K562 (cell line): ENCODE results near the gene UBE2O. TPM values are rescaled to one million over a fixed set of nuclear protein-coding genes. Genes with fewer than 3 reads are reported as not detected.

Source experiments
- BMI1 ChIP-seq: fragments of 150-350 bp; IDR thresholded peaks from 2 replicates; pipeline ENCODE4 v1.6.1; 2014; ENCODE audit warnings: low read length
- CAMTA2 ChIP-seq: fragments of 250-450 bp; sonication (Bioruptor Pico); conservative IDR thresholded peaks from 2 replicates; pipeline ENCODE4 v1.5.1; 2022
- COPS2 ChIP-seq: fragments of 450-650 bp; conservative IDR thresholded peaks from 2 replicates; pipeline ENCODE4 v1.6.1; 2016; ENCODE audit warnings: mild to moderate bottlenecking, moderate library complexity
- EWSR1 ChIP-seq: fragments of 450-650 bp; IDR thresholded peaks from 2 replicates; pipeline ENCODE4 v1.6.1; 2018; ENCODE audit warnings: borderline replicate concordance, mild to moderate bottlenecking, low read depth, moderate library complexity; ENCODE audit not compliant: partially characterized antibody
- FOXJ2 ChIP-seq: fragments of 200-800 bp; sonication (Bioruptor generic); IDR thresholded peaks from 2 replicates; pipeline ENCODE4 v1.6.1; 2016; ENCODE audit warnings: missing genetic modification characterization, missing compliant biosample characterization
- HBP1 ChIP-seq: fragments of 450-650 bp; formaldehyde crosslinking; IDR thresholded peaks from 2 replicates; pipeline ENCODE4 v1.4.0; 2022; ENCODE audit warnings: missing genetic modification characterization
- KDM1A ChIP-seq, 2 experiments: fragments of 450-650 bp; IDR thresholded peaks; 2 replicates each; pipeline ENCODE4 v1.6.1; 2016; ENCODE audit warnings: mild to moderate bottlenecking in 2 of 2
- MAFF ChIP-seq: IDR thresholded peaks from 2 replicates; pipeline ENCODE4 v1.6.1; 2012; ENCODE audit warnings: low read length, improper control_type of control experiment
- MAZ ChIP-seq, 2 experiments: fragments of 450-650 bp in 1 of 2; sonication (generic) in 1 of 2; formaldehyde crosslinking; IDR thresholded peaks in 1 of 2; conservative IDR thresholded peaks in 1 of 2; 2 replicates each; pipeline versions ENCODE4 v1.4.0 to v1.5.0; 2020; ENCODE audit warnings: mild to moderate bottlenecking in 1 of 2, missing genetic modification reagents in 1 of 2
- MTA2 ChIP-seq: fragments of 450-650 bp; IDR thresholded peaks from 2 replicates; pipeline ENCODE4 v1.6.1; 2016; ENCODE audit warnings: low read depth
- NR1H2 ChIP-seq: sonication (generic); formaldehyde crosslinking; IDR thresholded peaks from 2 replicates; pipeline ENCODE4 v1.4.0; 2020; ENCODE audit warnings: mild to moderate bottlenecking, missing genetic modification reagents
- POLR2G ChIP-seq: fragments of 200-400 bp; formaldehyde crosslinking; IDR thresholded peaks from 2 replicates; pipeline ENCODE4 v1.6.1; 2017; ENCODE audit warnings: low read depth, mild to moderate bottlenecking, antibody characterized with exemption, low read length, moderate library complexity
- RBM15 ChIP-seq: fragments of 200-400 bp; formaldehyde crosslinking; IDR thresholded peaks from 2 replicates; pipeline ENCODE4 v1.6.1; 2018; ENCODE audit warnings: mild to moderate bottlenecking, low read length, moderate library complexity; ENCODE audit not compliant: insufficient read depth
- RBM34 ChIP-seq: fragments of 200-400 bp; formaldehyde crosslinking; IDR thresholded peaks from 2 replicates; pipeline ENCODE4 v1.6.1; 2018; ENCODE audit warnings: low read length, borderline replicate concordance; ENCODE audit not compliant: insufficient read depth
- SAFB ChIP-seq: fragments of 200-400 bp; formaldehyde crosslinking; IDR thresholded peaks from 2 replicates; pipeline ENCODE4 v1.6.1; 2017; ENCODE audit warnings: low read depth, low read length, borderline replicate concordance
- TAF7 ChIP-seq: fragments of 450-650 bp; IDR thresholded peaks from 2 replicates; pipeline ENCODE4 v1.6.1; 2016; ENCODE audit warnings: missing genetic modification characterization, missing compliant biosample characterization
- WHSC1 ChIP-seq: IDR thresholded peaks from one replicate; pipeline ENCODE4 v1.6.1; 2012; ENCODE audit warnings: low read length, control low read depth, inconsistent platforms
- ZBTB2 ChIP-seq: fragments of 450-650 bp; IDR thresholded peaks from 2 replicates; pipeline ENCODE4 v1.6.1; 2016; ENCODE audit warnings: antibody characterized with exemption
- ZNF143 ChIP-seq: sonication (generic); formaldehyde crosslinking; IDR thresholded peaks from 2 replicates; pipeline ENCODE4 v1.9.0; 2022; ENCODE audit warnings: mild to moderate bottlenecking, missing genetic modification reagents
- polyA plus RNA-seq, 8 experiments: library from polyadenylated mRNA; depleted of rRNA in 4 of 8; stranded (reverse) in 5 of 8; unstranded in 3 of 8; fragments of >200 nt; fragmentation: Nextera tagmentation in 2 of 8; fragmentation: Illumina TruSeq in 1 of 8; extraction: Ambion mirVana in 2 of 8; extraction: Trizol in 1 of 8; gene quantifications; 2 replicates each; pipeline versions ENCODE4 v1.2.1 to v1.2.3, GENCODE V29; 2011 to 2014; ENCODE audit warnings: inconsistent platforms in 1 of 8, missing spikeins in 1 of 8
- total RNA-seq, 7 experiments: library from RNA; depleted of rRNA in 6 of 7; stranded (reverse); fragments of >200 nt in 6 of 7; fragmentation: Illumina TruSeq in 2 of 7; extraction: Trizol in 2 of 7; gene quantifications; 2 replicates each; pipeline versions ENCODE4 v1.2.1 to v1.2.3, GENCODE V29; 2011 to 2021; ENCODE audit warnings: low replicate concordance in 1 of 7
- TF ChIP-seq, protein P1 (sequence below), 2 experiments: fragments of 450-650 bp; conservative IDR thresholded peaks; 2 replicates each; pipeline ENCODE4 v1.6.1; 2017; ENCODE audit warnings: mild to moderate bottlenecking in 2 of 2, moderate library complexity in 2 of 2
- TF ChIP-seq, protein P2 (sequence below): sonication (generic); formaldehyde crosslinking; IDR thresholded peaks from 2 replicates; pipeline ENCODE4 v1.8.1; 2022; ENCODE audit warnings: missing genetic modification reagents

UBE2O gene
- total and polyA plus RNA-seq, 9 of the 15 experiments (the other 6 are each of a cell fraction or from before 2014, with no cell fraction given) = 1.6 to 39.7 (median 13.3) TPM

- no peak for TF ChIP-seq BMI1
- no peak for TF ChIP-seq RBM15
- TF ChIP-seq EWSR1 = no peak
- no peak for TF ChIP-seq RBM34
- peak; percentile 74 for TF ChIP-seq POLR2G
- TF ChIP-seq NR1H2 (CRISPR knock-in tag) = peak; percentile 92; the same call in 1 of the 2 replicates
- TF ChIP-seq HBP1 (CRISPR knock-in tag) = 0 out of 2 replicates have a peak, but pooled peaks have one; percentile 43
- no peak for TF ChIP-seq ZBTB2
- peak; percentile 73 to 87 for TF ChIP-seq MAZ (CRISPR knock-in tag; conservative IDR thresholded peaks at IDR 0.05 in 1 of 2, IDR thresholded peaks at IDR 0.05 in 1 of 2)
- TF ChIP-seq WHSC1 = no peak
- TF ChIP-seq, protein P1, sequence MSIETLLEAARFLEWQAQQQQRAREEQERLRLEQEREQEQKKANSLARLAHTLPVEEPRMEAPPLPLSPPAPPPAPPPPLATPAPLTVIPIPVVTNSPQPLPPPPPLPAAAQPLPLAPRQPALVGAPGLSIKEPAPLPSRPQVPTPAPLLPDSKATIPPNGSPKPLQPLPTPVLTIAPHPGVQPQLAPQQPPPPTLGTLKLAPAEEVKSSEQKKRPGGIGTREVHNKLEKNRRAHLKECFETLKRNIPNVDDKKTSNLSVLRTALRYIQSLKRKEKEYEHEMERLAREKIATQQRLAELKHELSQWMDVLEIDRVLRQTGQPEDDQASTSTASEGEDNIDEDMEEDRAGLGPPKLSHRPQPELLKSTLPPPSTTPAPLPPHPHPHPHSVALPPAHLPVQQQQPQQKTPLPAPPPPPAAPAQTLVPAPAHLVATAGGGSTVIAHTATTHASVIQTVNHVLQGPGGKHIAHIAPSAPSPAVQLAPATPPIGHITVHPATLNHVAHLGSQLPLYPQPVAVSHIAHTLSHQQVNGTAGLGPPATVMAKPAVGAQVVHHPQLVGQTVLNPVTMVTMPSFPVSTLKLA (conservative IDR thresholded peaks at IDR 0.05) = peak; percentile 86 to 88
- TF ChIP-seq MAFF = no peak
- 0 out of 4 replicates have a peak, but pooled peaks of 1 of the 2 experiments have one; percentile 21 for TF ChIP-seq KDM1A (IDR thresholded peaks at IDR 0.05)
- TF ChIP-seq SAFB = peak; percentile 63; the same call in 1 of the 2 replicates
- TF ChIP-seq FOXJ2 (tag) = no peak
- TF ChIP-seq TAF7 (tag) = no peak
- TF ChIP-seq, protein P2, sequence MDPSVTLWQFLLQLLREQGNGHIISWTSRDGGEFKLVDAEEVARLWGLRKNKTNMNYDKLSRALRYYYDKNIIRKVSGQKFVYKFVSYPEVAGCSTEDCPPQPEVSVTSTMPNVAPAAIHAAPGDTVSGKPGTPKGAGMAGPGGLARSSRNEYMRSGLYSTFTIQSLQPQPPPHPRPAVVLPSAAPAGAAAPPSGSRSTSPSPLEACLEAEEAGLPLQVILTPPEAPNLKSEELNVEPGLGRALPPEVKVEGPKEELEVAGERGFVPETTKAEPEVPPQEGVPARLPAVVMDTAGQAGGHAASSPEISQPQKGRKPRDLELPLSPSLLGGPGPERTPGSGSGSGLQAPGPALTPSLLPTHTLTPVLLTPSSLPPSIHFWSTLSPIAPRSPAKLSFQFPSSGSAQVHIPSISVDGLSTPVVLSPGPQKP (CRISPR knock-in tag) = no peak
- TF ChIP-seq COPS2 = no peak
- TF ChIP-seq ZNF143 (CRISPR knock-in tag) = no peak
- no peak for TF ChIP-seq MTA2
- no peak for TF ChIP-seq CAMTA2 (CRISPR knock-in tag)
These were observed 66.8 kb downstream of the UBE2O start (continued) for GRCh38 chr17:76385892-76386786.
